Left forelimb (tissue), 1 donor: ENCODE data around the gene ADGRE2.
"Not testable (repeated sequence)": the region's sequence is repeated elsewhere in the genome, so short reads cannot be mapped to it uniquely, and the experiment has no call there.

Experiments
- DNase-seq: peaks from one replicate; pipeline ENCODE4 v3.0.0-alpha.2; 2018; ENCODE audit warnings: low spot score

Gene ADGRE2

DNA sequence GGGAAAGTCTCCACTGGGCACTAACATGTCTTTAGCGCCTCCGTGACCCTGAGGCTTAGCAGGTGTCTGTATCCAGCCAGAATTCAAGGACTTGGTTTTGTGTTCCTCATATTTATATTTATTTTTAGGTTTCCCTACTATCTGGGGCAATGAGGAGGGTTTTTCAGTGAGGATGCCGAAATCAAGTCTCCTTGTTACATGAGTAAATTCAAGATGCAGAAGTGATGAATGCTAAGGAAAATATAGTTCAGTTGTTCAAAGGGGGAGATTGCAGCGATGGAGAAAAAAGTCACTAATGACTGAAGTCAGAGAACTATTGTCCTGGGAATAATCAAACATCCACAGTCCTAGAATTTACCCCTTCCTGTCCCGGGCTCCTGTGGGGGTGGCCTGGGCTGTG lies 791 bp upstream of the ADGRE2 start:
- no peak for DNase-seq

GRCh38 chr19:14777645-14778044 lies 715 bp downstream of the ADGRE2 start:
- DNase-seq, result not testable (repeated sequence)

DNA sequence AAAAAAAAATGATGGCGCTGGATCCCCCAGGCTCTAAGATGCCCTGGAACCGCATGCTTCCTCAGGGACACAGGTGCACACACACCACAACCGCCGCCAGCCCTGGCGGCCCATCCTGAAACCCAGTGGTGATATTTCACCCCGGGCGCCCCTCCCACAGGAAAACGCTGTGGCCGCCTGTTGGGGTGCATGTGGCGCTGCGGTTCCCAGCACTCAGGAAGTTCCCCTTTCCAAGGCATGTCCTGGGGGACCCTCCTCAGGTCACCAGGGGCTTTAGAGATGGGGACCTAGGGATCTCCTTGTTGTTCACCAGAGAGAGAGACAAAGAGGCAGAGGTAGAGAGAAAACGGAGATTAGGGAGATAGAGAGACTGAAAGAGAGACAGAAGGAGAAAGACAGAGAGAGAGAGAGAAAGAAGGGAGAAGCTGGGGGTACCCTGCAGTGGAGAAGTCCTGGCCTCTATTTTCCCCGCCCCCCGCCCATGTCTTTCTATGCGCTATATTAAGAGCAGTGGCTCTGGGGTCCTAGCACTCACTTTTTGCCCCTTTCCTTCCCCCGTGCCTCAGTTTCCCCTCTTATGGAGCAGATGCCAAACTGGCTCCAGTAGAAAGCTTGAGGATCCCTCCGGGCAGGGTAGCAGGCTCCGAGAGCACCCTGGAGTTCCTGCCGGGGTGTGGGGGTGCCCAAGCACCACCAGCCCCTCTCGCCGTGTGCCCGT lies 2.3 kb downstream of the ADGRE2 start:
- DNase-seq, result no peak

- not testable (repeated sequence) for DNase-seq
These were observed 3.0 kb downstream of the ADGRE2 start for GRCh38 chr19:14775326-14775725.

GRCh38 chr19:14774373-14774772 lies 4.0 kb downstream of the ADGRE2 start:
- DNase-seq, result no peak

GRCh38 chr19:14773722-14774121 lies 4.6 kb downstream of the ADGRE2 start:
- not testable (repeated sequence) for DNase-seq

GRCh38 chr19:14772995-14773394 lies 5.4 kb downstream of the ADGRE2 start:
- no peak for DNase-seq

- DNase-seq, result no peak
These were observed 5.9 kb downstream of the ADGRE2 start for GRCh38 chr19:14772467-14772866.

DNA sequence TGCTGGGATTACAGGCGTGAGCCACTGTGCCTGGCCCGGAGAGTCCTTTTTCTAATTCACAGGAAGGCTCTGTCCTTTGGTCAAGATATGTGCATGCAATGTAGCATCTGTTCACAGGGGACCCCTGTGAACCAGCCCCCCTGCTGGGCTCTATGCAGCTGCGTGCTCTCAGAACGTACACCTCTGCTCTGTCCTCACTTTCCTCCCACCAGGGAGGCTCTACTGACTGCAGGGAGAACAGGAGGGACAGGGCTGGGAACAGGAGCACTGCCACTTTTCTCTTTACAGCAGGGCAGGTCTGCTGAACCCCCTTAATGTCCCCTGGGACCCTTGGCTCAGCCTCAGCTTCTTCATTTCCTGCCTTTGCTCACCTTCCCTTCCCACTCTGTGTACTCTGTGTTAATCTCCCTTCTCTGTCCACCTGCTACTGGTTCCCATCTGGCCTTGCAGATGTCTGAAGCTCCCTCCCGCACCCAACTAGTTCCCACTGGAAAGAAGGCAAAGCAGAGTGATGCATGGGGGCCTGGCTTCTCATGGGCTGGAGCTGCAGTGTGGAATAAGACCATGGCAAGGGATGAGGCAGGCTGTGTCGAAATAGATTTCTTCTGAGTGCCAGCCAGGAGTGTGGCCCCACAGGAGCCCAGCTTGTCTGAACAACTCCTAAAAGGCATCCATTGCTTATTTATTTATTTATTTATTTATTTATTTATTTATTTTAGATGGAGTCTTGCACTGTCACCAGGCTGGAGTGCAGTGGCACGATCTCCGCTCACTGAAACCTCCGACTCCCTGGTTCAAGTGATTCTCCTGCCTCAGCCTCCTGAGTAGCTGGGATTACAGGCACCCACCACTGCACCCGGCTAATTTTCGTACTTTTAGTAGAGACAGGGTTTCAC lies 7.2 kb downstream of the ADGRE2 start:
- no peak for DNase-seq

- no peak for DNase-seq
These were observed 8.2 kb downstream of the ADGRE2 start for GRCh38 chr19:14770136-14770535.

DNA sequence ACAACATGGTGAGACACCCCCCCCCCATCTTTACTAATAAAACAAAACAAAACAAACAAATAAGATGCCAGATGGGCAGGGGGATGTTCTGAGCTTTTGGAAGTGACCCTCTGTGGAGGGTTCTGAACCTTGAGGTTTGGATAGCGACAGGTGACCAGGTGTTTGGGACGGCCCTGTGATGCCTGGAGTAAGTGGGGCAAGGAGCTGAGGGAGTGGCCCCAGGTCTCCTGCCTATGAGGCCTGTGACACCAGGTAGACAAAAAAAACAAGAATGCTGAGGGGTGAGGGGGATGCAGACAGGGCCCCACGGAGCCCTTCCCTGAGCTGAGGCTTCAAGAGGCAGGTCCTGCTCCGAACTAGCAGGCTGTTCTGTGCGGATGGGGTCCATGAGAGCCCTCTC lies 9.2 kb downstream of the ADGRE2 start:
- no peak for DNase-seq

GRCh38 chr19:14768001-14768400 lies 10.4 kb downstream of the ADGRE2 start:
- DNase-seq, result no peak

DNA sequence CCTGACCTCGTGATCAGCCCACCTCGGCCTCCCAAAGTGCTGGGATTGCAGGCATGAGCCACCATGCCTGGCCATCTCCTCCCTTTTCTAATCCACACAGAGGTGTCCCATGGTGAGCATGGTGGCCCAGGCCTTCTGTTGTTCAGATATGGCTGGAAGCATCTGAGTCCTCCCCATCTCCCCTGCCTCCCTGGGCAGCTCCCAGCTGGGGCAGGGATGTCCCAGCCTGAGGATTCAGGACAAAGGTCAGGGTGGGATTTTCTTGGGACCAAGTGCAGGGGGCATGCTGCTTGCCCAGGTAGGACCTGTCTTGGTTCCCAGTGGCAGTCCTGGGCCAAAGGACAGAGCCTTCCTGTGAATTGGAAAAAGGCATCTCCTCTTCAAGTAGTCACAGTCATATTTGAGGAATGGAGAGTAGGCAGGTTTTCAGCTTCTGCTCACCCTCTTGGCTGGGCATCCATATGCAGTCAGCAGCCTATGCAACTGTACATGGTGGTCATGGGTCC lies 10.8 kb downstream of the ADGRE2 start:
- no peak for DNase-seq

GRCh38 chr19:14765841-14766240 lies 12.5 kb downstream of the ADGRE2 start:
- DNase-seq, result not testable (repeated sequence)

- not testable (repeated sequence) for DNase-seq
These were observed 13.0 kb downstream of the ADGRE2 start for GRCh38 chr19:14765403-14765802.

DNA sequence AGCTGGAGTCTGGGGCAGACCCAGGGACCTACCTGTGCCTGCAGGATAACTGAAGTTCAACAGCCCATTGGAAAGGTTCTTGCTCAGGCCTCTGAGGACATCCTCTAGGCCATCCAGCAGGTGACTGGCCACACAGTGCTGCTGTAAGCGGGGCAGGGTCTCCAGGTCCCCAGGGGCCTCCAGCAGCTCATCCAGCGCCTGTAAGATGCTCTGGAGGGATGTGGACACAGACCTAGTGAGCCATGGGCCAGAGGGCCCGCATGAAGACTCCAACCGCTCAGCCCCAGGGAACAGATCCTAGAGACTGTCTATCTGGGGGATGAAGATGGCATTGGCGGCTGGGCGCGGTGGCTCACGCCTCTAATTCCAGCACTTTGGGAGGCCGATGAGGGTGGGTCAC lies 14.0 kb downstream of the ADGRE2 start:
- no peak for DNase-seq

GRCh38 chr19:14763497-14764145 lies 14.7 kb downstream of the ADGRE2 start:
- DNase-seq, result no peak

- no peak for DNase-seq
These were observed 16.2 kb downstream of the ADGRE2 start for GRCh38 chr19:14762111-14762510.

DNA sequence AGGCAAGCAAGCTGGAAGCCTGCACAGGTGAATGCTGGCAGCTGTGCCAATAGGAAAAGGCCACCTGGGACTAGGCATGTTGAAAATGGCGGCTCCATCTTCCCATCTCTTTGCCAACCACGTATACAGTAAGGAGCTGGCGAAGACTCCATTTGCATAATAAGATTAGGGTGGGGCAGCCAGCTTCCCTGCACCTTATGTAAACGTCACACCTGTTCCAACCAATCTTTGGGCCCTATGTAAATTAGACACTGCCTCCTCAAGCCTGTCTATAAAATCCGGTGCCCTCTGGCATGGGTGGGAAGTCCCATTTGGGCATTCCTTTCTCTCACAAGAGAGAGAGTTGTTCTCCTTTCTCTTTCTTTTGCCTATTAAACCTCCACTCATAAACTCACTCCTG lies 16.8 kb downstream of the ADGRE2 start:
- DNase-seq, result no peak

GRCh38 chr19:14758816-14759215 lies 19.5 kb downstream of the ADGRE2 start:
- no peak for DNase-seq

DNA sequence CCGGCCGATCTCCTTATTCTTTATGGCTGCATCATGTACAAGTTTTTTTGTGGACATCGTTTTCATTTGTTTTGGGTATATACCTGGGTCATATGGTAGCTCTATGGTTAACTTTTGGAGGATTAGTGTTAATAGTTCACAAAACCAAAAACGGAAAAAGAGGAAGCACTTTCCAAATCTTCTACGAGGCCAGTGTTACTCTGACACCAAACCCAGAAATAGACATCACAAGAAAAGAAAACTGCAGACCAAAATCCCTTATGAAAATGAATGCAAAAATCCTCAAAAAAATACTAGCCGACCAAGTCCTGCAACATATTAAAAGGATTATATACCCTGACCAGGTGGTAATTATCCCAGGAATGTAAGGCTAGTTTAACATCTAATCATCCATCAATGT lies 29.8 kb downstream of the ADGRE2 start:
- no peak for DNase-seq

GRCh38 chr19:14746886-14747285 lies 31.5 kb downstream of the ADGRE2 start:
- no peak for DNase-seq

DNA sequence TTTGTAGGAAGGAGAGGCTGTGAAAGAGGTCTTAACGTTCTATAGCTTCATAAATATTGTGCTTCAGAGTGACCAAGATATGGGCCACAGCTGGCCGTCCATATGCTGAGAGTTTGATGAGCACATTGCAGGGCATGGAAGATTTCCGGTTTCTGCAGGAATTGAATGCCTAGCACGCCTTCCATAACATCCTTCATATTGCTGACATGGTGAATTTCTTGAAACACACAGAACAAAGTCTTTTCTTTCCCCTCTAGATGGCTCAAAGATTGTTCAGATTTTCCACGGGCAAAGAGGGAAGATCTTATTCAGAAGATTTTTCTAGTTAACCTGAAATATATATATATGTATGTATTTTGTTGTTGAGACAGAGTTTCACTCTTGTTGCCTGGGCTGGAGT lies 42.4 kb downstream of the ADGRE2 start:
- DNase-seq, result no peak
